HG03457 (cell line): ENCODE results near the gene TMEM255A.
A peak's percentile ranks its signal among the peaks of the same experiment; 100 is the strongest.

Experiments
- ATAC-seq: cut with Tn5 transposase; IDR thresholded peaks from one replicate; pipeline ENCODE4 v1.9.1; 2021; ENCODE audit warnings: moderate number of reproducible peaks; ENCODE audit not compliant: unreplicated experiment

The TMEM255A gene

GRCh38 chrX:120269373-120270035 is 41.8 kb downstream of the TMEM255A start:
- ATAC-seq = no peak

GRCh38 chrX:120264341-120264740 is 46.9 kb downstream of the TMEM255A start:
- no peak for ATAC-seq

GRCh38 chrX:120262859-120263708 is 48.2 kb downstream of the TMEM255A start:
- ATAC-seq = no peak

- no peak for ATAC-seq
Observed at GRCh38 chrX:120260369-120260768, 50.9 kb downstream of the TMEM255A start.

GRCh38 chrX:120253784-120254183 is 57.5 kb downstream of the TMEM255A start:
- ATAC-seq = no peak

GRCh38 chrX:120251471-120252011 is 59.7 kb downstream of the TMEM255A start:
- no peak for ATAC-seq

- peak; percentile 98 for ATAC-seq
Observed at GRCh38 chrX:120250522-120251271, 60.6 kb downstream of the TMEM255A start, which contains the start of gene ZBTB33. Gene ZBTB33 (plus strand): TSS chrX:120250812. CDS start chrX:120253416, 2,604 bp downstream.

- ATAC-seq = peak; percentile 68
Observed at GRCh38 chrX:120244735-120245498, 66.3 kb downstream of the TMEM255A start.

GRCh38 chrX:120244395-120244734 is 66.9 kb downstream of the TMEM255A start:
- ATAC-seq = no peak

- no peak for ATAC-seq
Observed at GRCh38 chrX:120242813-120243212, 68.4 kb downstream of the TMEM255A start.

- no peak for ATAC-seq
Observed at GRCh38 chrX:120238933-120239332, 72.3 kb downstream of the TMEM255A start.

- ATAC-seq = no peak
Observed at GRCh38 chrX:120236687-120237479, 74.4 kb downstream of the TMEM255A start.

- ATAC-seq = no peak
Observed at GRCh38 chrX:120235284-120235683, 76.0 kb downstream of the TMEM255A start.

- ATAC-seq = no peak
Observed at GRCh38 chrX:120228187-120228908, 82.9 kb downstream of the TMEM255A start.

- no peak for ATAC-seq
Observed at GRCh38 chrX:120224388-120224787, 86.9 kb downstream of the TMEM255A start.

- ATAC-seq = no peak
Observed at GRCh38 chrX:120223374-120223773, 87.9 kb downstream of the TMEM255A start.

- ATAC-seq = no peak
Observed at GRCh38 chrX:120213438-120214265, 97.6 kb downstream of the TMEM255A start.
